K562 (cell line): ENCODE measurements around the gene CHRM4. TPM values are rescaled to one million over a fixed set of nuclear protein-coding genes. Genes with fewer than 3 reads are reported as not detected.
A peak's percentile ranks its signal among the peaks of the same experiment; 100 is the strongest.

ENCODE experiments used
- BCLAF1 ChIP-seq, 2 experiments: fragments of 450-650 bp in 1 of 2; IDR thresholded peaks; 2 replicates each; pipeline ENCODE4 v1.6.1; 2011 to 2017; ENCODE audit warnings: low read depth in 2 of 2, antibody characterized with exemption in 1 of 2, borderline replicate concordance in 1 of 2, low read length in 1 of 2, mild to moderate bottlenecking in 1 of 2, mixed read lengths in 1 of 2; ENCODE audit not compliant: control insufficient read depth in 1 of 2
- CHCHD3 ChIP-seq: fragments of 250-450 bp; sonication (Bioruptor Pico); IDR thresholded peaks from 2 replicates; pipeline ENCODE4 v2.1.2; 2022; ENCODE audit warnings: mild to moderate bottlenecking
- ESRRA ChIP-seq: fragments of 450-650 bp; IDR thresholded peaks from 2 replicates; pipeline ENCODE4 v1.6.1; 2014; ENCODE audit warnings: low read depth, mild to moderate bottlenecking, moderate library complexity, borderline replicate concordance
- HDAC1 ChIP-seq, 2 experiments: fragments of 450-650 bp; IDR thresholded peaks; 2 replicates each; pipeline ENCODE4 v1.6.1; 2016 to 2017; ENCODE audit warnings: inconsistent platforms in 1 of 2, mild to moderate bottlenecking in 1 of 2, moderate library complexity in 1 of 2
- HDAC2 ChIP-seq: fragments of 450-650 bp; IDR thresholded peaks from 2 replicates; pipeline ENCODE4 v1.6.1; 2016; ENCODE audit warnings: mild to moderate bottlenecking
- NKRF ChIP-seq: fragments of 450-650 bp; IDR thresholded peaks from 2 replicates; pipeline ENCODE4 v1.6.1; 2016; ENCODE audit warnings: borderline replicate concordance
- NR2C1 ChIP-seq, 2 experiments: fragments of 450-650 bp; IDR thresholded peaks; 2 replicates each; pipeline ENCODE4 v1.6.1; 2017; ENCODE audit warnings: mild to moderate bottlenecking in 2 of 2, antibody characterized with exemption in 1 of 2, inconsistent platforms in 1 of 2, missing compliant biosample characterization in 1 of 2, missing genetic modification characterization in 1 of 2
- PRMT5 ChIP-seq: sonication (generic); formaldehyde crosslinking; IDR thresholded peaks from 2 replicates; pipeline ENCODE4 v1.5.0; 2020; ENCODE audit warnings: missing genetic modification reagents
- PTBP1 ChIP-seq: fragments of 200-400 bp; formaldehyde crosslinking; IDR thresholded peaks from 2 replicates; pipeline ENCODE4 v1.6.1; 2017; ENCODE audit warnings: low read depth, low read length
- SPI1 ChIP-seq: IDR thresholded peaks from 2 replicates; pipeline ENCODE4 v1.6.1; 2011; ENCODE audit warnings: low read depth, low read length, control low read depth, borderline replicate concordance
- TFAP4 ChIP-seq: sonication (generic); formaldehyde crosslinking; IDR thresholded peaks from 2 replicates; pipeline ENCODE4 v1.8.0; 2022; ENCODE audit warnings: missing genetic modification reagents, mild to moderate bottlenecking, moderate library complexity, borderline replicate concordance
- USF1 ChIP-seq: sonication (generic); formaldehyde crosslinking; IDR thresholded peaks from 2 replicates; pipeline ENCODE4 v1.9.0; 2022; ENCODE audit warnings: mild to moderate bottlenecking, missing genetic modification reagents
- ZBTB5 ChIP-seq: fragments of 450-650 bp; IDR thresholded peaks from 2 replicates; pipeline ENCODE4 v1.6.1; 2017; ENCODE audit warnings: antibody characterized with exemption
- ZNF134 ChIP-seq: fragments of 250-450 bp; sonication (Bioruptor Pico); conservative IDR thresholded peaks from 2 replicates; pipeline ENCODE4 v1.4.0; 2020
- ZNF23 ChIP-seq: fragments of 250-450 bp; sonication (Bioruptor Pico); IDR thresholded peaks from 2 replicates; pipeline ENCODE4 v1.4.0; 2020; ENCODE audit warnings: mild to moderate bottlenecking
- polyA plus RNA-seq, 8 experiments: library from polyadenylated mRNA; depleted of rRNA in 4 of 8; stranded (reverse) in 5 of 8; unstranded in 3 of 8; fragments of >200 nt; fragmentation: Nextera tagmentation in 2 of 8; fragmentation: Illumina TruSeq in 1 of 8; extraction: Ambion mirVana in 2 of 8; extraction: Trizol in 1 of 8; gene quantifications; 2 replicates each; pipeline versions ENCODE4 v1.2.1 to v1.2.3, GENCODE V29; 2011 to 2014; ENCODE audit warnings: inconsistent platforms in 1 of 8, missing spikeins in 1 of 8
- total RNA-seq, 7 experiments: library from RNA; depleted of rRNA in 6 of 7; stranded (reverse); fragments of >200 nt in 6 of 7; fragmentation: Illumina TruSeq in 2 of 7; extraction: Trizol in 2 of 7; gene quantifications; 2 replicates each; pipeline versions ENCODE4 v1.2.1 to v1.2.3, GENCODE V29; 2011 to 2021; ENCODE audit warnings: low replicate concordance in 1 of 7
- TF ChIP-seq, protein P1 (sequence below): fragments of 250-450 bp; sonication (Bioruptor Pico); IDR thresholded peaks from 2 replicates; pipeline ENCODE4 v1.8.0; 2022; ENCODE audit warnings: inconsistent platforms, mild to moderate bottlenecking, moderate library complexity, borderline replicate concordance

Gene CHRM4
- total and polyA plus RNA-seq, 9 of the 15 experiments (the other 6 are each of a cell fraction or from before 2014, with no cell fraction given), result 0.22 to 1.3 (median 0.40) TPM; not detected in 2

DNA sequence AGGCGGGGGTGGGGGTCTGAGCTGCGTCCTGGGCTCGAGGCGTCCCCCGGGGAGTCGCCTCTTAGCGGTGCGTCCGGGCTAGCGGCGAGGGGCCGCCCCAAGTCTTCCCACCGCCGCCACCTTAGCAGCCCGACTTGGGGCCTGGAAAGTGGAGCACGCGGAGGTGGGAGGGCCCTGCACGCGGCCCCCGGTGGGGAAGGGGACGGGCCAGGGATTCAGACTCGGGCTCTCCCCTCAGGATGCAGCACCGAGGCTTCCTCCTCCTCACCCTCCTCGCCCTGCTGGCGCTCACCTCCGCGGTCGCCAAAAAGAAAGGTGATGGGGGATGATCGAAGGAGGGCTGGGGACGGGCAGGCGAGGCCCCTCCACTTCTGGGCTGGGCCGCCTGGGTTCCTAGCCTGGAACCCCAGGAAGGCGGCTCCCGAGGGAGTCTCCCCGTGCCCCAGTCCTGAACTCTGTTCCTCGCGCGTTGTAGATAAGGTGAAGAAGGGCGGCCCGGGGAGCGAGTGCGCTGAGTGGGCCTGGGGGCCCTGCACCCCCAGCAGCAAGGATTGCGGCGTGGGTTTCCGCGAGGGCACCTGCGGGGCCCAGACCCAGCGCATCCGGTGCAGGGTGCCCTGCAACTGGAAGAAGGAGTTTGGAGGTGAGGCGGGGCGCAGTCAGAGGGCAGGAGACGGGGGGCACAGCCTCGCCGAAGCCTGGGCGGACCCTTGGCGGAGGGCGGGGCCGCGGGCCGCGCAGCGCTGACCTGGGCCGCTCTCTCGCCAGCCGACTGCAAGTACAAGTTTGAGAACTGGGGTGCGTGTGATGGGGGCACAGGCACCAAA is 9.5 kb downstream of the CHRM4 start (continued):
- TF ChIP-seq BCLAF1 (IDR thresholded peaks at IDR 0.05; ENCODE audit: borderline replicate concordance in 1 of 2, control insufficient read depth in 1 of 2, low read depth in 2 of 2, low read length in 1 of 2) (no peak), NKRF (peak; percentile 48; the same call in 1 of the 2 replicates), ZNF23 (CRISPR knock-in tag) (no peak), SPI1 (no peak), HDAC1 (IDR thresholded peaks at IDR 0.05) (no peak), PRMT5 (CRISPR knock-in tag) (no peak), TFAP4 (CRISPR knock-in tag) (peak; percentile 39; the same call in 1 of the 2 replicates), ZBTB5 (no peak), USF1 (no peak), NR2C1 (IDR thresholded peaks at IDR 0.05) (no peak), NR2C1 (tag; IDR thresholded peaks at IDR 0.05) (no peak), HDAC2 (peak; percentile 63), ESRRA (no peak), PTBP1 (no peak), ZNF134 (CRISPR knock-in tag) (no peak), CHCHD3 (CRISPR knock-in tag) (no peak)
- TF ChIP-seq, protein P1, sequence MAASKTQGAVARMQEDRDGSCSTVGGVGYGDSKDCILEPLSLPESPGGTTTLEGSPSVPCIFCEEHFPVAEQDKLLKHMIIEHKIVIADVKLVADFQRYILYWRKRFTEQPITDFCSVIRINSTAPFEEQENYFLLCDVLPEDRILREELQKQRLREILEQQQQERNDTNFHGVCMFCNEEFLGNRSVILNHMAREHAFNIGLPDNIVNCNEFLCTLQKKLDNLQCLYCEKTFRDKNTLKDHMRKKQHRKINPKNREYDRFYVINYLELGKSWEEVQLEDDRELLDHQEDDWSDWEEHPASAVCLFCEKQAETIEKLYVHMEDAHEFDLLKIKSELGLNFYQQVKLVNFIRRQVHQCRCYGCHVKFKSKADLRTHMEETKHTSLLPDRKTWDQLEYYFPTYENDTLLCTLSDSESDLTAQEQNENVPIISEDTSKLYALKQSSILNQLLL (CRISPR knock-in tag), result no peak
